SKM-1 treated with dmso at 0.1 percent for 144 hours (cell line): ENCODE data around the gene CFAP74.

Experiments
- DNase-seq: peaks from one replicate; lab custom pipeline; 2025; ENCODE audit not compliant: unreplicated experiment; lab: John Stamatoyannopoulos, UW

CFAP74 gene

GRCh38 chr1:1918901-1919303 is 84.7 kb downstream of the CFAP74 start, which contains the start of gene TMEM52:
TSS of gene TMEM52 (minus strand) at chr1:1919279. CDS start at chr1:1919265, 14 bp downstream.
- DNase-seq: no peak

DNA sequence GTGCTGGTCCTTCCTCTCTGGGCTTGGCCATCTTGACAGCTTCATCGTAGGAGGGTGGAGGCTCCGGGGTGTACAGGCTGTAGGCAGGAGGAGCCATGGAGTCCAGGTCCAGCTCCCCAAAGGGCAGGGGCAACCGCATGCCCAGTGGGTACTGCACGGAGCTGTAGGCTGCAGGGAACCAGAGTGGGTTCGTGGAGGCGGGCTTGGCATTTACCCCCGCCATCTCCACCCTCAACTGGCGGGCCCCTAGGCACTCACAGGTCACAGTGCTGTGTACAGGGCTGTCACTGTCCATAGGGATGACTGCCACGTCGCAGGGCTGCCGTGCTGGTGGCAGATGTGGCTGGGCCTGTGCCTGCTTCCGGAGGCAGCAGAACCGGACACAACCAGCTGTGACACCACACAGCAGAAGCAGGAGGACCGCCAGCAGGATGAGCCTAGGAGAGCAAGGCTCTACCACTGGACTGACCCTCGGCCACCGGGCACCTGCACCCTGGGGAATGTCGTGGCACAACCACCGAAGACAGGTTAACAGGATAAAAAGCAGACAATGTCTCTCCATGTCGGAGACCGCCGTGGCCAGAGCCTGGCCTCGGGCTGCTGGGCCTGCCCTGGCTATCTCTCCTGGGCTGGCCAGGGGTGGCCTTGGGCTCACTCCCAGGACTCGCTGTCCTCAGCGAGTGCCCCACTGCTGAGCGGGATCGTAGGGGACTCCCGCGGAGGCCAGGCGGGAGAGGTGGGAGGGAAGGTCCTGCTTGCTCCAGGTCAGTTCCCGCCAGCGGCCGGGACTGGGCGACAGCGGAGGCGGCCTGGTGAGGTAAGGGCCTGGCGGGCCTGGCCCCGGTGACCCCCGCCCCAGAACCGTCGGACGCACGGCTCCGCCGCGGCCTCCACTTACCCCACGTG is 85.3 kb downstream of the CFAP74 start:
- no peak for DNase-seq

DNA sequence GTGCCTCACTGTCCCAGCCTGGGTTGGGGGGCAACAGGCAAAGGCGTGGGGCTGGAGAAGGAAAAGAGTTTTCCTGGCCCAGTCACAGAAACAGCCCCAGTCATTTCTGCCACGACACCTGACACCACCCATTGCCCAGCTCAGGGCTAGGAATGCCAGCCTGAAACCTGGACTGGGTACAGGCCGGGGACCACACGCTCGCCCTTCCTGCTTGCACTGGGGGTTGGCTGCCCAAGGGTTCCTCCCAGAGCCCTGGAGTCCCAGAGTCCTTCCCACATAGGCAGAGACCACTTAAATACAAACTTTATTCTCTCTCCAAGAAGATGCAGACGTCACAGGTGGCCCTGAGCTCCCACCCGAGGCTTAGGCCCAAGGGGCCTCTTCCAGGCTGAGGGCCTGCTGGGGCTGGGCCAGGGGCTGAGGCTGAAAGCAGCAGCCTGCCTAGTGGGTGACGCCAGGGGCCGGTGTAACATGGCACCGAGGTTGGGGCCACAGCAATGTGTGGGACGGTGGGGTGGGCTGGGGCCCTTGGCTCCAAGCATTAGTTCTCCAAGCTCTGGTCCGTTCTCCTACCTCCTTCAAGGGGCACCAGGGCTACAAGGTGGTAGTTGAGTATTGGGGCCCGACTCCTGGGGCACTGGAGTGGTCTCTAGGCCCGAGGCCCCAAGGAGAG is 86.1 kb downstream of the CFAP74 start:
- DNase-seq: no peak

DNA sequence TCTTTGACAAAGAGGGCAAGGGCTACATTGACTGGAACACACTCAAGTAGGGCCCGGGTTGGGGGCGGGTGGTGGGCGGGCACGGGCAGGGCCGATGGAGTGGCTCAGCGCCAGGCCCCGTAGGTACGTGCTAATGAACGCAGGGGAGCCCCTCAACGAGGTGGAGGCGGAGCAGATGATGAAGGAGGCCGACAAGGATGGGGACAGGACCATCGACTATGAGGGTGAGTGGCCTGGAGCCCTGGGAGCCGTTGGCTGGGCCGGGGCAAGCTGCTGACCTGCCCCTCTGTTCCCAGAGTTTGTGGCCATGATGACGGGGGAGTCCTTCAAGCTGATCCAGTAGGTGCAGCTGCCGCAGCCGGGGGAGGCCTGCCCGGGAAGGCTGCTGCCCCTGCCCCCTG is 86.7 kb downstream of the CFAP74 start:
- DNase-seq: no peak

GRCh38 chr1:1915911-1916840 is 87.4 kb downstream of the CFAP74 start:
- no peak for DNase-seq

- no peak for DNase-seq
These were observed 88.5 kb downstream of the CFAP74 start, which contains the start of gene CALML6 for GRCh38 chr1:1914971-1915692. TSS of gene CALML6 (plus strand) at chr1:1915260. CDS start at chr1:1915281, 21 bp downstream.

DNA sequence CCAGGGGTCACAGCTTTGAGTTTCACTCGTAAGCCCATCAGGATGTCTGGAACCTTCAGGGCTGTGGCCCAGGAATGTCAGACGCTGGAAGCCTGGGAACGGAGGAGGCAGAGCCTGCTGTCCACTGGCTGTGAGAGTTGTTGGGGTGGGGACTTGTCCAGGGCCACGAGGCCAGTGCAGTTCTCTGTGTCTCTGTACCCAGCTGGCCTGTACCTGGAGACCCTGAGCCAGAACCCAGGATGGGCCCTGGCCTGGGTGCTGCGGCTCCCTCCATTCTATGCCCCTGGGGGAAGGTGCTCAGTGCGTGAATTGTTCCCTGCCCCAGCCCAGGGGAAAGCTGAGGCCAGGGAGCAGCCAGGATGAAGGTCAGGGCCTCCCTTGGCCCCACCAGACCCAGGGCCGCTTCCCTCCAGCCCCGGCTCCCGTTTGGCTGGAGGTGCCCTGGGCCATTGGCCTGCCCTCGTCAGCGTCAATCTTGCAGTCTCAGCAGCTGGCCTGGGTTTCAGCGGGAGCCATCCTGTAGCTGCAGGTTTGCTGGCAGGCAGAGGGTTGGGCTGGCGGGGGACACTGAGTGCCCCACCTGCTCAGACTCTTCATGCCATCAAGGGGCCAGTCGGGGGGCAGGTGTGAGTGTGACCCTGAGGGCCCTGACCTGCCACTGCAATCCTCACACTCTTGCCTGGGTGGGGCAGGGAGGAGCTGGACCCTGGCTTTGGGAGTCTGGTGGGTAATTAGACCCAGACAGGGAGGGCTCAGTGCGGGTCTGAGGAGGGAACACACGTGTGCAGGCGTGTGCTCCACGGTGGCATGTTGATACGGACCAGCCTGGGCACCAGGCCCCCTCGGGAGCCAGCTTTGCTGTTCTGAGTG is 89.2 kb downstream of the CFAP74 start:
- DNase-seq: no peak

- DNase-seq: no peak
These were observed 92.1 kb downstream of the CFAP74 start for GRCh38 chr1:1911350-1912041.

DNA sequence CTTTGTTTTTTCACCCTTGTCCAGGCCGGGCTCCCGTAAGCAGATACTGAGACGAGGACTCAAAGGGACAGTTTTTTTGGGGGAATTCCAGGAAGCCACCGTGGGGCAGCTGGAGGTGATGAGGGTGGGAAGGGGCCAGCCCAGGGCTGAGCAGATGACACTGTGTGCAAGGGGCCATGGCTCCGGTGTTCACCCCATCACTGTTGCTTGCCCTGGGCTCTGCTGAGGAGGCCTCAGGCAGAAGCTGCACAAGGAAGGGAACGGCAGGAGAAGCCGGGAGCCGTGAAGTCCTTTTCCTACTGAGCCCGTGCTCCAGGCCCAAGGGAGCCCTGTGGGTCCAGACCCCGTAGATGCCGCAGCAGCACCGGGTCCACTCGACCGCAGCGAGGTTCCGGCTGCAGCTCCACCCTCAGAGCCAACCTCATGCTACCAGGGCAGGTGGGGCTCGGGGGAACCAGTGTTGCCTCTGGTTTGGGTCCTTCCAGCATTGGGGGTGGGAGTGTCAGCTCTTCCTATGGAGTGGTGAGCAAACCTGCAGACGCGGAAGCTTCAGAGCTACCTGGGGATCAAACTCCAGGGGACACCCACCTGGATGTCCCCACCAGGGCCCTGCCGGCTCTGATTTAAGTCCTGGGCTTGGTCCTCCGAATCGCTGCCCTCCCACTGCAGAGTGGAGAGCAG is 92.8 kb downstream of the CFAP74 start:
- no peak for DNase-seq

DNA sequence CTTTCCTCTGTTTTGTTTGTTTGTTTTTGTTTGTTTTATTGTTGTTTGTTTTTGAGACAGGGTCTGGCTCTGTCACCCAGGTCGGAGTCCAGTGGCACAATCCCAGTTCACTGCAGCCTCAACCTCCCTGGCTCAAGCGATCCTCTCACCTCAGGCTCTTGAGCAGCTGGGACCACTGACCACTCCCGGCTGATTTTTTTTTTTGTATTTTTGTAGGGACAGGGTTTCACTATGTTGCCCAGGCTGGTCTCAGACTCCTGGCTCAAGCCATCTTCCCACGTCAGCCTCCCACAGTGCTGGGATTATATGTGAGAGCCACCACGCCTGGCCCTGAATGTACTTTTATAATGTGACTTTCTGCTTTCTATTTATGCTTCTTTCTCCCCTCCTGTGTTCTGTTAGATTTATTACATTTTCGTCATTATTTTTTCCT is 93.5 kb downstream of the CFAP74 start:
- no peak for DNase-seq

GRCh38 chr1:1908506-1908791 is 95.1 kb downstream of the CFAP74 start:
- no peak for DNase-seq

GRCh38 chr1:1907098-1907736 is 96.4 kb downstream of the CFAP74 start:
- DNase-seq: no peak

DNA sequence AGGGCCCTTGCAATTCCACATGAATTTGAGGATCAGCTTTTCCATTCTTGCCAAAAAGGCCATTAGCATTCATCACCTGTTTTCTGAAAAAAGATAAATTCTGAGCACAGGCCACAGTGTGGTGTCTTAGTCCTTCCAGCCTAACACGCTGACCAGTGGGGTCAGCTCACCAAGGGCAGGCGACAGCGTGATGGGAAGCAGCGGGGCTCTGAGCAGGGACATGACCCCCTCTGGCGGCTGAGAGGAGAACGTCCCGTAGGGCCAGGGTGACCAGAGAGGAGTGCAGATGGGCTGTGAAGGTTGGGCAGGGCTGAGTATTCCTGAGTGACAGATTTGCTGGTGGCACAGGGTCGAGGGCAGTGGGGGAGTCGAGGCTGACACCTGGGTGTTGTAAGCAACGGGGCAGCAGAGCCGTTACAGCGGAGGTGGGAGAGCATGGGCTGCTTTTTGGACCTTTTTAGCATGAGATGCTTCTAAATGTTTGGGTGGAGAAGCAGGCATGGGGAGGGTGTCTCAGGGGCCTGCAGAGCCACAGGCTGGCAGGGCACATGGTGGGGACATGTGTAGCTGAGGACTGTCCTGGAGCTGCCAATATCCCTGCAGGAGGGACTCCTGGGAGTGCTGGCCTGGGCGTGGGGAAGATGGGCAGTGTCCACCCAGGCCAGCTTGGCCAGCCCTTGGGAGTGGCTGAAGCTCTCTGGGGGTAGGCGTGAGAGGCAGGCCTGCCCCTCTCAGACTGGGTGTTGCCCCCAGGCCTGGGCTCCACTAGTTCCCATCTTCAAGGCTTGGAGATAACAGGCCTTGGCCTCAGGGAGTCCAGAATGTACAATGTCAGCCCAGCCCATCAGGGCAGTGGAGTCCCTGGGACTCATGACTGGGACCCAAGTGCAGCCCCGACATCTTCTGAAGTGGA is 97.1 kb downstream of the CFAP74 start:
- DNase-seq: peak; percentile 70

- DNase-seq: no peak
These were observed 100.4 kb downstream of the CFAP74 start for GRCh38 chr1:1903224-1903623.

DNA sequence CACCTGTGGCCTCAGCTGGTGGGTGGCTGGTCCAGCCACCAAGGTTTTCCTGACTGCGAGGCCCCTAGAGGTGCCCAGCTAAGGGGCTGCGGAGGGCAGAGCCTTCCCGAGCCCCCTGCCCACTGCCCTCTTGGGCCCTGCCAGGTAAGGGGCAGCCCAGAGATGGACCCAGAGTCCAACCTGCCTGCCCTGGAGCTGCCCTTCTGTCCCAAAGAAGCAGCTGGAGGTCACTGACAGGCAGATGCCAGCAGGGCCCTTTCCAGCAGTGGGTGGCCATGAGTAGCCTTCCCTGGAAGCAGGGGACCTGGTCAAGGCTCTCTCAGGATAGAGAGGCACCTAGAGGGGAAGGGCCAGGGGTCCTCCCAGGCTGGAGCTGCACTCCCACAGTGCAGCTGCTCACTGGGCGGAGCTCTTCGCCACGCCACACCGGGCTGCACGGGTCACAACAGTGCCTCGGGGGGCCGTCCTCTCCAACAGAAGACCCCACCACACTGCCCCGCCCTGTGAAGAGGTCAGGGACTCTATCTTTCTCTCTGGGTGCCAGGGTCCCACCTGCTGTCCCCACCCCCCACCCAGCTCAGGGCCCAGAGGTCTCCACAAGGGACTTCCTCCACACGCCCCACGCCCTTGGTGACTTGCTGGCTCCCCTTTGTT is 101.8 kb downstream of the CFAP74 start:
- DNase-seq: no peak

GRCh38 chr1:1900883-1901640 is 102.5 kb downstream of the CFAP74 start:
- no peak for DNase-seq
